ENCODE results near the gene PLAC8L1. TPM values are rescaled to one million over a fixed set of nuclear protein-coding genes. Genes with fewer than 3 reads are reported as not detected.
A peak's percentile ranks its signal among the peaks of the same experiment; 100 is the strongest.
"Not testable (repeated sequence)": the region's sequence is repeated elsewhere in the genome, so short reads cannot be mapped to it uniquely, and the experiment has no call there.

The PLAC8L1 gene
- total RNA-seq, 1 donor from 2014 or later, result 2.0 TPM

DNA sequence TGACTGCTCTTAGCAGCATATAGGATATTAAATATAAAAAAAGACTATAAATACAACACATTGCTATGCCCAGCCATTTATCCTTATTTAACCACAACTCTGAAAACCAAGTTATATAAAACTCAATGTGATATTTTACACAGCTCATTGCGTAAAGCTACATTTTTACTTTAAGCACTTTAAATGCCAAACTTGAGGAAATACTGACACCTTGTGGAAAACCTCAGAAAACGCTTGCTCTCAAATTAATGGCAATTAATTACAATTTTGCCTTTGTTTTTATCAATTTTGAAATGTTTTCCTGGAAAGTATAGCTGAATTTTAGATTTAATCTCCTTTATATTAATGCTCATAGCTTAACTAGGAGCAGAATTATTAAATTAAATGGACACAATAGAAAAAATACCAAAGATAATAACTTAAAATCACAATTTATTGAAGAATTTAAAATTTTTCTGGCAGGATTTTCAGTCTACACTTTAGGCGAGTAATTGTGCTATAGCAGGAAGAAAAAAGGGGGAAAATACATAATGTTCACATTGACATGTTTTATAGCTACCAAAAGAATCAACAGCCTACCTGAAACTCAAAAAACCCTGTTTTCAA lies 25.2 kb upstream of the PLAC8L1 start:
- Mint-ChIP-seq H3K27ac (ENCODE audit: unreplicated experiment) (no peak overlapping the region), H3K36me3 (ENCODE audit: low read depth, unreplicated experiment) (peaks cover 4% of the 10 kb centered on the region), H3K4me1 (ENCODE audit: low read depth, unreplicated experiment) (peaks cover 7% of the 10 kb centered on the region), H3K27me3 (ENCODE audit: low read depth, unreplicated experiment) (no peaks in the 10 kb centered on the region), H3K4me3 (ENCODE audit: unreplicated experiment) (no peak overlapping the region), H3K9me3 (ENCODE audit: unreplicated experiment) (no peaks in the 10 kb centered on the region)
- peak; percentile 63 for TF ChIP-seq CTCF (IDR thresholded peaks at IDR 0.05; ENCODE audit: insufficient read depth, low read depth, low read length)
- TF ChIP-seq EZH2 (IDR thresholded peaks at IDR 0.05; ENCODE audit: insufficient read depth, low read length), result no peak
- no peaks in the 10 kb centered on the region for H3K4me1 ChIP-seq (ENCODE audit: insufficient read depth, low read length)
- no peaks in the 10 kb centered on the region for H3K9me3 ChIP-seq (ENCODE audit: insufficient read depth, low read depth, low read length)
- peaks cover 54% of the 10 kb centered on the region for H3K36me3 ChIP-seq (ENCODE audit: insufficient read depth, low read length)
- no peaks in the 10 kb centered on the region for H3K27me3 ChIP-seq (ENCODE audit: insufficient read depth, low read length)
- no peaks in the 10 kb centered on the region for H4K20me1 ChIP-seq (ENCODE audit: insufficient read depth, low read length)
- peak; percentile 32 for FAIRE-seq
- H3K9ac ChIP-seq (ENCODE audit: low read length), result no peak overlapping the region
- no peak overlapping the region for H2AFZ ChIP-seq (ENCODE audit: low read depth, low read length)
- no peak overlapping the region for H3K4me3 ChIP-seq (ENCODE audit: insufficient read depth, low read depth, low read length)
- DNase-seq (ENCODE audit: low read depth), result peak; percentile 10
- no peaks in the 10 kb centered on the region for H3K79me2 ChIP-seq (ENCODE audit: insufficient read depth, low read length)
- no peak overlapping the region for H3K4me2 ChIP-seq (ENCODE audit: low read length)
- no peak overlapping the region for H3K27ac ChIP-seq (ENCODE audit: low read depth, low read length)

DNA sequence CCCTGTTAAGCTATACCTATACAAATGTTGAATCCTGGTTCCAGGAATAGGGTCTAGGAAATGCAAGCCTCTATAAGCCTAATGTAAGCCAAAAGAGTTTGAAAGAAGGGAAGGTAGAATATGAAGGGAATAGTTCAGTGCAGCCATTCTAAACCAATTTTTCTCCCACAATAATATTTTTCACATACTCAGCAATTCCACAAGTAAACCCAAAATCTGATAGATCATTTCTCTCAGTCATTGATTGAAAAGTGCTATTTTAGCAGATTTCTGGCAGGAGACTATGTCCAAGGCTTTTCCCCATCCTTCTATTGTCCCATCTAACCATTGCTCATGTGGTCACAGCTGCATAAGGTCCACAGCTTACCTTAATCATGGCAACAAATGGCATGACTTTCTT lies 20.7 kb upstream of the PLAC8L1 start:
- no peak overlapping the region for H2AFZ ChIP-seq (ENCODE audit: low read depth, low read length)
- TF ChIP-seq CTCF (IDR thresholded peaks at IDR 0.05; ENCODE audit: insufficient read depth, low read depth, low read length) (no peak), EZH2 (IDR thresholded peaks at IDR 0.05; ENCODE audit: insufficient read depth, low read length) (no peak)
- Mint-ChIP-seq H3K36me3 (ENCODE audit: low read depth, unreplicated experiment) (peaks cover 7% of the 10 kb centered on the region), H3K9me3 (ENCODE audit: unreplicated experiment) (no peaks in the 10 kb centered on the region), H3K4me3 (ENCODE audit: unreplicated experiment) (no peak overlapping the region), H3K27ac (ENCODE audit: unreplicated experiment) (no peak overlapping the region), H3K4me1 (ENCODE audit: low read depth, unreplicated experiment) (peaks cover 7% of the 10 kb centered on the region), H3K27me3 (ENCODE audit: low read depth, unreplicated experiment) (no peaks in the 10 kb centered on the region)
- H3K4me3 ChIP-seq (ENCODE audit: insufficient read depth, low read depth, low read length), result no peak overlapping the region
- no peak overlapping the region for H3K27ac ChIP-seq (ENCODE audit: low read depth, low read length)
- DNase-seq (ENCODE audit: low read depth) (no peak), FAIRE-seq (no peak)
- H4K20me1 ChIP-seq (ENCODE audit: insufficient read depth, low read length), result no peaks in the 10 kb centered on the region
- no peaks in the 10 kb centered on the region for H3K9me3 ChIP-seq (ENCODE audit: insufficient read depth, low read depth, low read length)
- H3K79me2 ChIP-seq (ENCODE audit: insufficient read depth, low read length), result no peaks in the 10 kb centered on the region
- no peaks in the 10 kb centered on the region for H3K27me3 ChIP-seq (ENCODE audit: insufficient read depth, low read length)
- H3K4me2 ChIP-seq (ENCODE audit: low read length), result no peak overlapping the region
- peaks cover 57% of the 10 kb centered on the region for H3K36me3 ChIP-seq (ENCODE audit: insufficient read depth, low read length)
- no peak overlapping the region for H3K9ac ChIP-seq (ENCODE audit: low read length)
- H3K4me1 ChIP-seq (ENCODE audit: insufficient read depth, low read length), result no peaks in the 10 kb centered on the region

GRCh38 chr5:146124580-146124979 lies 19.2 kb upstream of the PLAC8L1 start:
- no peaks in the 10 kb centered on the region for H4K20me1 ChIP-seq (ENCODE audit: insufficient read depth, low read length)
- DNase-seq (ENCODE audit: low read depth), result no peak
- no peaks in the 10 kb centered on the region for H3K4me1 ChIP-seq (ENCODE audit: insufficient read depth, low read length)
- no peak overlapping the region for H3K4me3 ChIP-seq (ENCODE audit: insufficient read depth, low read depth, low read length)
- H3K36me3 Mint-ChIP-seq (ENCODE audit: low read depth, unreplicated experiment), result peaks cover 7% of the 10 kb centered on the region
- H3K27me3 Mint-ChIP-seq (ENCODE audit: low read depth, unreplicated experiment), result no peaks in the 10 kb centered on the region
- H3K4me2 ChIP-seq (ENCODE audit: low read length), result no peak overlapping the region
- no peaks in the 10 kb centered on the region for H3K79me2 ChIP-seq (ENCODE audit: insufficient read depth, low read length)
- no peak overlapping the region for H3K9ac ChIP-seq (ENCODE audit: low read length)
- H3K36me3 ChIP-seq (ENCODE audit: insufficient read depth, low read length), result peaks cover 65% of the 10 kb centered on the region
- H3K9me3 ChIP-seq (ENCODE audit: insufficient read depth, low read depth, low read length), result no peaks in the 10 kb centered on the region
- no peak overlapping the region for H3K27ac ChIP-seq (ENCODE audit: low read depth, low read length)
- TF ChIP-seq EZH2 (IDR thresholded peaks at IDR 0.05; ENCODE audit: insufficient read depth, low read length) (no peak), CTCF (IDR thresholded peaks at IDR 0.05; ENCODE audit: insufficient read depth, low read depth, low read length) (no peak)
- no peak for FAIRE-seq
- H2AFZ ChIP-seq (ENCODE audit: low read depth, low read length), result no peak overlapping the region
- no peaks in the 10 kb centered on the region for H3K9me3 Mint-ChIP-seq (ENCODE audit: unreplicated experiment)
- H3K27ac Mint-ChIP-seq (ENCODE audit: unreplicated experiment), result no peak overlapping the region
- no peaks in the 10 kb centered on the region for H3K27me3 ChIP-seq (ENCODE audit: insufficient read depth, low read length)
- H3K4me3 Mint-ChIP-seq (ENCODE audit: unreplicated experiment), result no peak overlapping the region
- peaks cover 7% of the 10 kb centered on the region for H3K4me1 Mint-ChIP-seq (ENCODE audit: low read depth, unreplicated experiment)

DNA sequence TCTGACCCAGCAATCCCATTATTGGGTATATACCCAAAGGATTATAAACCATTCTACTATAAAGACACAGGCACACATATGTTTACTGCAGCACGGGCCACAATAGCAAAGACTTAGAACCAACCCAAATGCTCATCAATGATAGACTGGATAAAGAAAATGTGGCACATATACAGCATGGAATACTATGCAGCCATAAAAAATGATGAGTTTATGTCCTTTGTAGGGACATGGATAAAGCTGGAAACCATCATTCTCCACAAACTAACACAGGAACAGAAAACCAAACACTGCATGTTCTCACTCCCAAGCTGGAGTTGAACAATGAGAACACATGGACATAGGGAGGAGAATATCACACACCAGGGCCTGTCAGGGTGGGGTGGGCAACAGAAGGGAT lies 16.1 kb upstream of the PLAC8L1 start:
- H3K27me3 Mint-ChIP-seq (ENCODE audit: low read depth, unreplicated experiment); H3K9me3 ChIP-seq (ENCODE audit: insufficient read depth, low read depth, low read length); H3K4me1 Mint-ChIP-seq (ENCODE audit: low read depth, unreplicated experiment); FAIRE-seq; H2AFZ ChIP-seq (ENCODE audit: low read depth, low read length); H3K9ac ChIP-seq (ENCODE audit: low read length); H4K20me1 ChIP-seq (ENCODE audit: insufficient read depth, low read length); H3K27ac ChIP-seq (ENCODE audit: low read depth, low read length); H3K4me2 ChIP-seq (ENCODE audit: low read length); H3K79me2 ChIP-seq (ENCODE audit: insufficient read depth, low read length); H3K4me3 ChIP-seq (ENCODE audit: insufficient read depth, low read depth, low read length); H3K9me3 Mint-ChIP-seq (ENCODE audit: unreplicated experiment); DNase-seq (ENCODE audit: low read depth); H3K4me3 Mint-ChIP-seq (ENCODE audit: unreplicated experiment); H3K27me3 ChIP-seq (ENCODE audit: insufficient read depth, low read length); H3K27ac Mint-ChIP-seq (ENCODE audit: unreplicated experiment); H3K4me1 ChIP-seq (ENCODE audit: insufficient read depth, low read length): not testable (repeated sequence)
- H3K36me3 ChIP-seq (ENCODE audit: insufficient read depth, low read length), result peaks cover 61% of the 10 kb centered on the region
- peaks cover 10% of the 10 kb centered on the region for H3K36me3 Mint-ChIP-seq (ENCODE audit: low read depth, unreplicated experiment)
